ENCODE data around the gene TSPO2. TPM values are rescaled to one million over a fixed set of nuclear protein-coding genes. Genes with fewer than 3 reads are reported as not detected.

Gene TSPO2
- total RNA-seq, 4 donors from 2014 or later, result not detected

- TF ChIP-seq, protein P1, sequence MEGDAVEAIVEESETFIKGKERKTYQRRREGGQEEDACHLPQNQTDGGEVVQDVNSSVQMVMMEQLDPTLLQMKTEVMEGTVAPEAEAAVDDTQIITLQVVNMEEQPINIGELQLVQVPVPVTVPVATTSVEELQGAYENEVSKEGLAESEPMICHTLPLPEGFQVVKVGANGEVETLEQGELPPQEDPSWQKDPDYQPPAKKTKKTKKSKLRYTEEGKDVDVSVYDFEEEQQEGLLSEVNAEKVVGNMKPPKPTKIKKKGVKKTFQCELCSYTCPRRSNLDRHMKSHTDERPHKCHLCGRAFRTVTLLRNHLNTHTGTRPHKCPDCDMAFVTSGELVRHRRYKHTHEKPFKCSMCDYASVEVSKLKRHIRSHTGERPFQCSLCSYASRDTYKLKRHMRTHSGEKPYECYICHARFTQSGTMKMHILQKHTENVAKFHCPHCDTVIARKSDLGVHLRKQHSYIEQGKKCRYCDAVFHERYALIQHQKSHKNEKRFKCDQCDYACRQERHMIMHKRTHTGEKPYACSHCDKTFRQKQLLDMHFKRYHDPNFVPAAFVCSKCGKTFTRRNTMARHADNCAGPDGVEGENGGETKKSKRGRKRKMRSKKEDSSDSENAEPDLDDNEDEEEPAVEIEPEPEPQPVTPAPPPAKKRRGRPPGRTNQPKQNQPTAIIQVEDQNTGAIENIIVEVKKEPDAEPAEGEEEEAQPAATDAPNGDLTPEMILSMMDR (IDR thresholded peaks at IDR 0.05; ENCODE audit: low read depth), result no peak
Observed at GRCh38 chr6:41000248-41000647, 42.0 kb upstream of the TSPO2 start.

DNA sequence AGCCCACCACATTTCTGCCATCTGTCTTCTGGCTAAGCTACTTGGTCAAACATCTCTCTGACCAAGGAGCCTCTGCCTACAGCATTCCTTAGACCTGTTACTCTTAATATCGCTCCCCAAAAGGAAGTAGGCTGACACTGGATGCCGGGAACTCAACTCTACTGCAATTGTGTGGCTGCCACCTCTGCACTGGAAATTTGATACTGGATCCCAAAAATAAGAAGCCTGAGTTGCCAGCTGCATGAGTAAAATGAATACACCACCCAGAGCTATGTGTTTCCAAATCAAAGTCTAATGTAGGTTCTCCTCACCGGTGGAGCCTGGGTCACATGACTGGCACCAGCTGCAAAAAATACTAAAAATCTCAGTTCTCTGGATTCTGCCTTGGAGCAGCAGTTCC lies 40.1 kb upstream of the TSPO2 start:
- TF ChIP-seq, protein P1 (IDR thresholded peaks at IDR 0.05; ENCODE audit: low read depth), result no peak

DNA sequence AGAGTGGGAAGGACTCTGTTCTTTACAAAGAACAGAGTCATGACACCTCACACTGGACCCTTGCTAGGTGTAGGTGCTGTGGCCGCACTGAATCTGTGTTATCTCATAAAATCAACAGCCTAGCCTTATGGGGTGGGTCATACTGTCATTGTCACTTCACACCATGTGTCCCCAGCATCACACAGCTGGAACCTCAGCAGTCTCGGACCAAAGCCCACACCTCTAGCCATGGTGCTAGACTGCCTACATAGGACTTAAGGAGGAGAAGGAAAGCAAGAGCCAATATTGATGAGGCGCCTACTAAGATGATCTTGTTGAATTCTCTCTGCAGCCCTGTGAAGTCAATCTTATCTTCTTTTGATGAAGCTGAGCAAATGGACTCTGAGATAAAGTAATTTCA lies 34.3 kb upstream of the TSPO2 start:
- TF ChIP-seq, protein P1 (IDR thresholded peaks at IDR 0.05; ENCODE audit: low read depth), result no peak

DNA sequence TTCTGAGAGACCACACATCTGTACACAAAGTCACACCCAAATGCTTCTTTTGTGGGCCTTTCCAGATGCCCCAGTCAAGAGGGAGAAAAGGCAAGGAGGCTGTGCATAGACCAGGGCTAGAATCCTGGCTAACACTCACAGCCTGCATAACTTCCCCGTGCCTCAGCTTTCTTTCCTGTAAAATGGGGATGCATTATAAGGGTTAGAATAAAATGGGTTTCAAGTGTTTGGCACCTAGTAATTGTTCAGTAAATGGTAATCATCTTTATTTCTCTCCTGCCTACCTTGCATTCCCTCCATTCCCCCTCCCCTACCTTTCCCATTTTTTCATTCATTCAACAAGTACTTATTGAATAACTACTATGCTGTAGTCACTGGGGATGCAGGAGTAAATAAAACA lies 32.6 kb upstream of the TSPO2 start:
- TF ChIP-seq, protein P1 (IDR thresholded peaks at IDR 0.05; ENCODE audit: low read depth), result no peak

GRCh38 chr6:41011673-41012072 lies 30.6 kb upstream of the TSPO2 start:
- TF ChIP-seq, protein P1 (IDR thresholded peaks at IDR 0.05; ENCODE audit: low read depth), result no peak

DNA sequence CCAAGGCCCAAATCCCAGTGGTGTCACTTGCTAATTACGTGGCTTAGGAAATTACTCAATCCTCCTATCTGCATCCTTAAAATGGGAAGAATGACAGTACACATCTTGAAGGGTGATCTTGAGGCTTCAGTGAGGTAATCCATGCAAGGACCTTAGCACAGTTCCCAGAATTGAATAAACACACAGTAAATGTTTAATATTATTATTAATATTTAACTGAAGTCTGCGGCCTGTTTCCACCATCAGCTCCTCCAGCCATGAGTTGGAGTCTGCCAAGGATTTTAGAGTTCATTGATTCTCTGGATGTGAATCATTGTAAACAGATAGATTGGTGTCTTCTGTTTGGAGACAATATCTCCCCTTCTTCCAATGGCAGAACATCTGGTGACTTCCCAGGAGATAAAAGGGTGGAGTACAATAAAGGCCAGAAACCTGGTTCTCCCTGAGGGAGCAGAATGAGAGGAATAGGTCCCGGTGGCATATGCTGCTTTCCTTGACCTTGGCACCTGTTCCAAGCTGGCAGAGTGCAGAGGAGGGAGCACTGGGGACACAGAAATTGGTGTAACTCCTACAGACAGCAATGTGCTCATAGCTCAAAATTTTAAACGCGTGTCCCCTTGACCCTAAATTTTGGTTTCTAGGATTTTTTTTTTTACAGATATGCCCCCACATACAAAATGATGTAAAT lies 28.7 kb upstream of the TSPO2 start:
- TF ChIP-seq, protein P1 (IDR thresholded peaks at IDR 0.05; ENCODE audit: low read depth), result no peak

- TF ChIP-seq, protein P1 (IDR thresholded peaks at IDR 0.05; ENCODE audit: low read depth), result no peak
Observed at GRCh38 chr6:41014780-41015179, 27.5 kb upstream of the TSPO2 start.

Data from subcutaneous adipose tissue (tissue), 4 donors.